Mammary epithelial cell (primary cell): ENCODE data around the gene AGAP1.

Source experiments
- EZH2 ChIP-seq: IDR thresholded peaks from 2 replicates; pipeline ENCODE4 v1.6.1; 2012; ENCODE audit warnings: low read length, inconsistent platforms, borderline replicate concordance
- TF ChIP-seq, protein P1 (sequence below), 2 donors: IDR thresholded peaks in 1 of 2; conservative IDR thresholded peaks in 1 of 2; 2 replicates each; pipeline ENCODE4 v1.5.1; 2011 to 2012; ENCODE audit warnings: inconsistent platforms in 2 of 2, low read length in 2 of 2, mild to moderate bottlenecking in 2 of 2, control low read depth in 1 of 2, low read depth in 1 of 2; ENCODE audit not compliant: insufficient read depth in 1 of 2; ENCODE audit errors: extremely low read depth in 1 of 2

DNA sequence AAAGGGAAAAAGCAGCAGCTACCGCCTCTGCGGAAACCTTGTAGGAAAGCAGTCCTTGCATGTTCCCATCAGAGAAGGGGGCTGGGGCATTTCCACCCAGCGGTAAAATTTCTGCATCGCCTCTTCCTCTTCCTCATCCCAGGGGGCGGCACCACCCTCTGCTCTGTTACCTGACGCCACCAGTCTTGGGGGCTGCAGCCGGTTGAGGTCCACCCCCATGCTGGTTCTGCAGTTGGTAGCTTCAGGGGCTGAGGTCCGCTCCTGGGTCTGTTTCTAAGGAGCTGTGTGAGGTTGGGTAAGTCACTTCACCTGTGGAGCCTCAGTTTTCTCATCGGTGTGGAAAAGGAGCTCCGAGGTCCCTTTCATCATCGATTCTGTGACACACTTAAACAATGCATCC, 14.2 kb upstream of the AGAP1 start:
- TF ChIP-seq EZH2 = no peak
- TF ChIP-seq, protein P1, sequence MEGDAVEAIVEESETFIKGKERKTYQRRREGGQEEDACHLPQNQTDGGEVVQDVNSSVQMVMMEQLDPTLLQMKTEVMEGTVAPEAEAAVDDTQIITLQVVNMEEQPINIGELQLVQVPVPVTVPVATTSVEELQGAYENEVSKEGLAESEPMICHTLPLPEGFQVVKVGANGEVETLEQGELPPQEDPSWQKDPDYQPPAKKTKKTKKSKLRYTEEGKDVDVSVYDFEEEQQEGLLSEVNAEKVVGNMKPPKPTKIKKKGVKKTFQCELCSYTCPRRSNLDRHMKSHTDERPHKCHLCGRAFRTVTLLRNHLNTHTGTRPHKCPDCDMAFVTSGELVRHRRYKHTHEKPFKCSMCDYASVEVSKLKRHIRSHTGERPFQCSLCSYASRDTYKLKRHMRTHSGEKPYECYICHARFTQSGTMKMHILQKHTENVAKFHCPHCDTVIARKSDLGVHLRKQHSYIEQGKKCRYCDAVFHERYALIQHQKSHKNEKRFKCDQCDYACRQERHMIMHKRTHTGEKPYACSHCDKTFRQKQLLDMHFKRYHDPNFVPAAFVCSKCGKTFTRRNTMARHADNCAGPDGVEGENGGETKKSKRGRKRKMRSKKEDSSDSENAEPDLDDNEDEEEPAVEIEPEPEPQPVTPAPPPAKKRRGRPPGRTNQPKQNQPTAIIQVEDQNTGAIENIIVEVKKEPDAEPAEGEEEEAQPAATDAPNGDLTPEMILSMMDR (conservative IDR thresholded peaks at IDR 0.05 in 1 of 2, IDR thresholded peaks at IDR 0.05 in 1 of 2; ENCODE audit: extremely low read depth in 1 of 2, insufficient read depth in 1 of 2, low read depth in 1 of 2, low read length in 2 of 2) = no peak
